ENCODE measurements around the gene TACR2.

- TF ChIP-seq CTCF (conservative IDR thresholded peaks at IDR 0.05) (no peak), ZFX (IDR thresholded peaks at IDR 0.05) (no peak)
Observed at GRCh38 chr10:69382382-69383117, 34.2 kb downstream of the TACR2 start.

Measured in C4-2B (cell line).